HEK293 (cell line): ENCODE results near the gene MARCHF9.

Source experiments
- CTCF ChIA-PET: fragments of 350-600 bp; formaldehyde crosslinking; extraction: SDS; loops from one replicate; lab custom pipeline; 2021; ENCODE audit warnings: antibody characterized with exemption; lab: Yijun Ruan, JAX
- POLR2A ChIA-PET: fragments of 300-600 bp; formaldehyde crosslinking; extraction: SDS; loops from one replicate; lab custom pipeline; 2020; ENCODE audit warnings: antibody characterized with exemption, inconsistent platforms; lab: Yijun Ruan, JAX
- H3K27ac ChIP-seq: fragments of 200-500 bp; sonication (Bioruptor generic); 2 replicates; pipeline ENCODE4 v1.5.1; 2014; ENCODE audit warnings: low read depth, low read length, control low read depth, inconsistent platforms; ENCODE audit errors: extremely low read depth
- H3K36me3 ChIP-seq, 2 experiments: fragments of 200-500 bp in 1 of 2; sonication (Bioruptor generic) in 1 of 2; 1 replicate in 1 of 2; 2 replicates in 1 of 2; pipeline ENCODE4 v1.5.1; 2014 to 2017; ENCODE audit warnings: inconsistent platforms in 2 of 2, low read length in 2 of 2; ENCODE audit not compliant: control insufficient read depth in 2 of 2, insufficient read depth in 1 of 2
- H3K4me1 ChIP-seq: fragments of 200-500 bp; sonication (Bioruptor generic); 2 replicates; pipeline ENCODE4 v1.5.1; 2014; ENCODE audit warnings: mild to moderate bottlenecking, low read length, inconsistent platforms; ENCODE audit not compliant: control insufficient read depth, insufficient read depth
- H3K4me3 ChIP-seq: 2 replicates; pipeline ENCODE4 v1.5.1; 2011; ENCODE audit warnings: low read depth, mild to moderate bottlenecking, control low read depth, low read length, moderate library complexity
- H3K9me3 ChIP-seq: fragments of 200-500 bp; sonication (Bioruptor generic); 2 replicates; pipeline ENCODE4 v1.5.1; 2014; ENCODE audit warnings: low read depth, low read length, inconsistent platforms; ENCODE audit not compliant: control insufficient read depth, insufficient read depth
- BCL11B ChIP-seq: fragments of 450-650 bp; formaldehyde crosslinking; IDR thresholded peaks from 2 replicates; pipeline ENCODE4 v1.5.1; 2016; ENCODE audit warnings: low read depth, missing biosample characterization, missing genetic modification characterization
- EGR2 ChIP-seq: fragments of 450-650 bp; formaldehyde crosslinking; IDR thresholded peaks from 2 replicates; pipeline ENCODE4 v1.5.1; 2016; ENCODE audit warnings: low read depth, missing biosample characterization, missing genetic modification characterization
- HIC1 ChIP-seq: fragments of 450-650 bp; formaldehyde crosslinking; IDR thresholded peaks from 2 replicates; pipeline ENCODE4 v1.5.1; 2016; ENCODE audit warnings: missing biosample characterization, missing genetic modification characterization
- IKZF3 ChIP-seq: fragments of 450-650 bp; IDR thresholded peaks from 2 replicates; pipeline ENCODE4 v1.5.0; 2018; ENCODE audit warnings: missing biosample characterization, mild to moderate bottlenecking, missing genetic modification characterization, moderate library complexity
- KLF10 ChIP-seq: fragments of 450-650 bp; IDR thresholded peaks from 2 replicates; pipeline ENCODE4 v1.5.1; 2018; ENCODE audit warnings: missing biosample characterization, mild to moderate bottlenecking, missing genetic modification characterization
- PRDM1 ChIP-seq: fragments of 450-650 bp; formaldehyde crosslinking; IDR thresholded peaks from 2 replicates; pipeline ENCODE4; 2016; ENCODE audit warnings: missing biosample characterization, missing genetic modification characterization
- RBAK ChIP-seq: fragments of 450-650 bp; formaldehyde crosslinking; IDR thresholded peaks from 2 replicates; pipeline ENCODE4 v1.5.1; 2016; ENCODE audit warnings: missing biosample characterization, missing genetic modification characterization
- SCRT1 ChIP-seq: fragments of 450-650 bp; formaldehyde crosslinking; IDR thresholded peaks from 2 replicates; pipeline ENCODE4 v1.5.1; 2016; ENCODE audit warnings: missing biosample characterization, missing genetic modification characterization, borderline replicate concordance
- WT1 ChIP-seq: fragments of 450-650 bp; formaldehyde crosslinking; IDR thresholded peaks from 2 replicates; pipeline ENCODE4 v1.5.1; 2016; ENCODE audit warnings: missing biosample characterization, missing genetic modification characterization
- ZBTB26 ChIP-seq: fragments of 450-650 bp; formaldehyde crosslinking; optimal IDR thresholded peaks from 2 replicates; pipeline ENCODE3; 2016; ENCODE audit warnings: missing biosample characterization, mild to moderate bottlenecking, missing genetic modification characterization
- ZBTB7A ChIP-seq: fragments of 450-650 bp; formaldehyde crosslinking; IDR thresholded peaks from 2 replicates; pipeline ENCODE4 v1.5.1; 2016; ENCODE audit warnings: low read depth, missing biosample characterization, missing genetic modification characterization
- ZEB2 ChIP-seq: fragments of 450-650 bp; formaldehyde crosslinking; IDR thresholded peaks from 2 replicates; pipeline ENCODE4 v1.5.1; 2016; ENCODE audit warnings: missing biosample characterization, missing genetic modification characterization
- ZFHX2 ChIP-seq: fragments of 450-650 bp; formaldehyde crosslinking; conservative IDR thresholded peaks from 2 replicates; pipeline ENCODE4 v1.5.1; 2016; ENCODE audit warnings: missing biosample characterization, missing genetic modification characterization
- ZNF10 ChIP-seq: fragments of 450-650 bp; formaldehyde crosslinking; IDR thresholded peaks from 2 replicates; pipeline ENCODE4 v1.5.1; 2017; ENCODE audit warnings: missing biosample characterization, missing genetic modification characterization
- ZNF202 ChIP-seq: fragments of 450-650 bp; formaldehyde crosslinking; IDR thresholded peaks from 2 replicates; pipeline ENCODE4 v1.5.1; 2016; ENCODE audit warnings: missing biosample characterization, missing genetic modification characterization, borderline replicate concordance
- ZNF350 ChIP-seq: fragments of 450-650 bp; formaldehyde crosslinking; IDR thresholded peaks from 2 replicates; pipeline ENCODE4 v1.5.0; 2017; ENCODE audit warnings: missing biosample characterization, mild to moderate bottlenecking, missing genetic modification characterization
- ZNF354C ChIP-seq: fragments of 450-650 bp; formaldehyde crosslinking; IDR thresholded peaks from 2 replicates; pipeline ENCODE4 v1.5.1; 2016; ENCODE audit warnings: missing biosample characterization, missing genetic modification characterization, low read depth, borderline replicate concordance
- ZNF366 ChIP-seq: fragments of 450-650 bp; formaldehyde crosslinking; conservative IDR thresholded peaks from 2 replicates; pipeline ENCODE4 v1.5.1; 2016; ENCODE audit warnings: missing biosample characterization, missing genetic modification characterization
- ZNF571 ChIP-seq: fragments of 450-650 bp; formaldehyde crosslinking; IDR thresholded peaks from 2 replicates; pipeline ENCODE4 v1.5.0; 2017; ENCODE audit warnings: missing biosample characterization, missing genetic modification characterization
- ZNF677 ChIP-seq: fragments of 450-650 bp; IDR thresholded peaks from 2 replicates; pipeline ENCODE4 v1.5.0; 2018; ENCODE audit warnings: missing biosample characterization, mild to moderate bottlenecking, missing genetic modification characterization, moderate library complexity
- ZSCAN18 ChIP-seq: fragments of 450-650 bp; formaldehyde crosslinking; IDR thresholded peaks from 2 replicates; pipeline ENCODE4 v1.5.1; 2016; ENCODE audit warnings: missing biosample characterization, missing genetic modification characterization
- TF ChIP-seq, protein P1 (sequence below): fragments of 450-650 bp; formaldehyde crosslinking; IDR thresholded peaks from 2 replicates; pipeline ENCODE4 v1.5.1; 2016; ENCODE audit warnings: missing biosample characterization, missing genetic modification characterization
- TF ChIP-seq, protein P2 (sequence below): fragments of 450-650 bp; formaldehyde crosslinking; IDR thresholded peaks from 2 replicates; pipeline ENCODE4 v1.5.1; 2016; ENCODE audit warnings: missing biosample characterization, missing genetic modification characterization
- TF ChIP-seq, protein P3 (sequence below): fragments of 450-650 bp; formaldehyde crosslinking; IDR thresholded peaks from 2 replicates; pipeline ENCODE4 v1.5.1; 2017; ENCODE audit warnings: missing biosample characterization, mild to moderate bottlenecking, missing genetic modification characterization, moderate library complexity

Gene MARCHF9

DNA sequence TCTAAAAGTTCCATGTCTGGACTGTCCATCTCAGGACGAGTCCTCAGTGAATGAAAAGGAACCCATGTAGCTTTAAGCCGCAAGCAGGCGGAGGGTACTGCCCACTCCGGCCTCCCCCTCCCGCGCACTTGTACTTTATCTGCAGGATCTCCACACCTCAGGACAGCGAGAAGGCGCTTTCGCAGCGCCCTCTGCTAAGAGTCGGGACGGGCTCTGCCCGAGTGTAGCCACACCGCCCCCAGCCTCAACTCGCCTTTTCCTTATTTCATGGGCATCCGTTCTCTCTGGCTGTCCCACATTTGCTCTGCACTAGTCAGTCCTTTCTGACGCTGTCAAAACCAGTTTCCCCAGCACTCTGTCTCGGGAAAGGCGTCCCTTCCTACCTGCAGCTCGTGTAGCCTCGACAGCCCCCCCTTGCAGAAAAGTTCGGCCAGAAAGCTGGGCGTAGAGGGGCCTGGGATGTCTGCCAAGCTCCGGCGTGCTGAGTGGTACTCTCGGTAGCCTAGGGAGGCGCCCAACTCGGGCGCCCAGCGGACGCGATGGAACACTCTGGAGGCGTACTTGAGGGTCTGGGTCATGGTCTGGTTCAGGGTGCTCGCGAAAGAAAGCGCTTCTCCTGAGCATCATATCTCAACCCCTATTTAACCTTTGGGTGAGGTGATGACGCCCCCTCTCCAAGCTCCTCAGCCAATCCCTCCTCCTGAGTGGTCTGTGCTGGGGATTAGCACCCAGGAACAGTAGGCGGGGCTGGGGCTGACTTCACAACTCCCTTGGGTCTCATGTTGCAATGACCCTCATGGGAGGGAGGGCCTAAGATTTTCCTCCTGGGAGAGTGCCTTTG is 11.8 kb downstream of the MARCHF9 start, which contains the start of gene CYP27B1:
Gene CYP27B1 (minus strand): TSS at position 615 of the 841 bp plus-strand sequence. CDS start 37 bp downstream, at position 578.
- H3K9me3 ChIP-seq: no peaks in the 10 kb centered on the region
- CTCF ChIA-PET: interaction anchor here (0.5 to 3.8 kb wide), 11 partner anchors 9 to 174 kb away, joined by 3 to 26 read pairs (median 3); partner anchors contain the start of genes MARCHF9 and TSFM
- no peak within 1 kb of the TSS; the same call in 1 of the 2 replicates for H3K27ac ChIP-seq
- peaks cover 0 to 34% of the 10 kb centered on the region in 2 experiments; a peak in 2 of 3 replicates for H3K36me3 ChIP-seq
- peak within 1 kb of the TSS; percentile 24 for H3K4me3 ChIP-seq
- POLR2A ChIA-PET: interaction anchor here (0.5 to 2.5 kb wide), 7 partner anchors 10 to 127 kb away, joined by 3 to 8 read pairs (median 4); partner anchors contain the start of genes CDK4 and TSPAN31
- peaks cover 18% of the 10 kb centered on the region for H3K4me1 ChIP-seq
- TF ChIP-seq ZNF10 (tag by site-specific recombination) (no peak), ZNF202 (tag by site-specific recombination) (no peak), ZNF677 (tag by site-specific recombination) (no peak), KLF10 (tag by site-specific recombination) (0 out of 2 replicates have a peak, but pooled peaks have one; percentile 25), SCRT1 (no peak), ZNF571 (tag by site-specific recombination) (no peak), WT1 (tag by site-specific recombination) (peak; percentile 68), RBAK (tag by site-specific recombination) (no peak), EGR2 (tag by site-specific recombination) (peak; percentile 70), PRDM1 (tag by site-specific recombination) (peak; percentile 69), ZNF354C (tag by site-specific recombination) (no peak), ZBTB26 (tag by site-specific recombination) (peak; percentile 11), ZNF366 (tag by site-specific recombination) (peak; percentile 29; the same call in 1 of the 2 replicates), ZSCAN18 (tag by site-specific recombination) (no peak), ZEB2 (tag by site-specific recombination) (peak; percentile 57), HIC1 (tag by site-specific recombination) (no peak), IKZF3 (tag by site-specific recombination) (peak; percentile 82; the same call in 1 of the 2 replicates), ZNF350 (tag by site-specific recombination) (no peak), BCL11B (tag by site-specific recombination) (no peak), ZFHX2 (tag by site-specific recombination) (peak; percentile 44), ZBTB7A (tag by site-specific recombination) (no peak)
- TF ChIP-seq, protein P1, sequence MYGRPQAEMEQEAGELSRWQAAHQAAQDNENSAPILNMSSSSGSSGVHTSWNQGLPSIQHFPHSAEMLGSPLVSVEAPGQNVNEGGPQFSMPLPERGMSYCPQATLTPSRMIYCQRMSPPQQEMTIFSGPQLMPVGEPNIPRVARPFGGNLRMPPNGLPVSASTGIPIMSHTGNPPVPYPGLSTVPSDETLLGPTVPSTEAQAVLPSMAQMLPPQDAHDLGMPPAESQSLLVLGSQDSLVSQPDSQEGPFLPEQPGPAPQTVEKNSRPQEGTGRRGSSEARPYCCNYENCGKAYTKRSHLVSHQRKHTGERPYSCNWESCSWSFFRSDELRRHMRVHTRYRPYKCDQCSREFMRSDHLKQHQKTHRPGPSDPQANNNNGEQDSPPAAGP (tag by site-specific recombination): peak; percentile 62
- TF ChIP-seq, protein P2, sequence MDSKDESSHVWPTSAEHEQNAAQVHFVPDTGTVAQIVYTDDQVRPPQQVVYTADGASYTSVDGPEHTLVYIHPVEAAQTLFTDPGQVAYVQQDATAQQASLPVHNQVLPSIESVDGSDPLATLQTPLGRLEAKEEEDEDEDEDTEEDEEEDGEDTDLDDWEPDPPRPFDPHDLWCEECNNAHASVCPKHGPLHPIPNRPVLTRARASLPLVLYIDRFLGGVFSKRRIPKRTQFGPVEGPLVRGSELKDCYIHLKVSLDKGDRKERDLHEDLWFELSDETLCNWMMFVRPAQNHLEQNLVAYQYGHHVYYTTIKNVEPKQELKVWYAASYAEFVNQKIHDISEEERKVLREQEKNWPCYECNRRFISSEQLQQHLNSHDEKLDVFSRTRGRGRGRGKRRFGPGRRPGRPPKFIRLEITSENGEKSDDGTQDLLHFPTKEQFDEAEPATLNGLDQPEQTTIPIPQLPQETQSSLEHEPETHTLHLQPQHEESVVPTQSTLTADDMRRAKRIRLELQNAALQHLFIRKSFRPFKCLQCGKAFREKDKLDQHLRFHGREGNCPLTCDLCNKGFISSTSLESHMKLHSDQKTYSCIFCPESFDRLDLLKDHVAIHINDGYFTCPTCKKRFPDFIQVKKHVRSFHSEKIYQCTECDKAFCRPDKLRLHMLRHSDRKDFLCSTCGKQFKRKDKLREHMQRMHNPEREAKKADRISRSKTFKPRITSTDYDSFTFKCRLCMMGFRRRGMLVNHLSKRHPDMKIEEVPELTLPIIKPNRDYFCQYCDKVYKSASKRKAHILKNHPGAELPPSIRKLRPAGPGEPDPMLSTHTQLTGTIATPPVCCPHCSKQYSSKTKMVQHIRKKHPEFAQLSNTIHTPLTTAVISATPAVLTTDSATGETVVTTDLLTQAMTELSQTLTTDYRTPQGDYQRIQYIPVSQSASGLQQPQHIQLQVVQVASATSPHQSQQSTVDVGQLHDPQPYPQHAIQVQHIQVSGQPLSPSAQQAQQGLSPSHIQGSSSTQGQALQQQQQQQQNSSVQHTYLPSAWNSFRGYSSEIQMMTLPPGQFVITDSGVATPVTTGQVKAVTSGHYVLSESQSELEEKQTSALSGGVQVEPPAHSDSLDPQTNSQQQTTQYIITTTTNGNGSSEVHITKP (tag by site-specific recombination): peak; percentile 95
- TF ChIP-seq, protein P3, sequence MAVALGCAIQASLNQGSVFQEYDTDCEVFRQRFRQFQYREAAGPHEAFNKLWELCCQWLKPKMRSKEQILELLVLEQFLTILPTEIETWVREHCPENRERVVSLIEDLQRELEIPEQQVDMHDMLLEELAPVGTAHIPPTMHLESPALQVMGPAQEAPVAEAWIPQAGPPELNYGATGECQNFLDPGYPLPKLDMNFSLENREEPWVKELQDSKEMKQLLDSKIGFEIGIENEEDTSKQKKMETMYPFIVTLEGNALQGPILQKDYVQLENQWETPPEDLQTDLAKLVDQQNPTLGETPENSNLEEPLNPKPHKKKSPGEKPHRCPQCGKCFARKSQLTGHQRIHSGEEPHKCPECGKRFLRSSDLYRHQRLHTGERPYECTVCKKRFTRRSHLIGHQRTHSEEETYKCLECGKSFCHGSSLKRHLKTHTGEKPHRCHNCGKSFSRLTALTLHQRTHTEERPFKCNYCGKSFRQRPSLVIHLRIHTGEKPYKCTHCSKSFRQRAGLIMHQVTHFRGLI: peak; percentile 99
